DMS53 (cell line): ENCODE measurements around the gene NSUN6.
A peak's percentile ranks its signal among the peaks of the same experiment; 100 is the strongest.
"Not testable (repeated sequence)": the region's sequence is repeated elsewhere in the genome, so short reads cannot be mapped to it uniquely, and the experiment has no call there.

ENCODE experiments used
- DNase-seq: peaks from one replicate; lab custom pipeline; 2025; lab: John Stamatoyannopoulos, UW

The NSUN6 gene

DNA sequence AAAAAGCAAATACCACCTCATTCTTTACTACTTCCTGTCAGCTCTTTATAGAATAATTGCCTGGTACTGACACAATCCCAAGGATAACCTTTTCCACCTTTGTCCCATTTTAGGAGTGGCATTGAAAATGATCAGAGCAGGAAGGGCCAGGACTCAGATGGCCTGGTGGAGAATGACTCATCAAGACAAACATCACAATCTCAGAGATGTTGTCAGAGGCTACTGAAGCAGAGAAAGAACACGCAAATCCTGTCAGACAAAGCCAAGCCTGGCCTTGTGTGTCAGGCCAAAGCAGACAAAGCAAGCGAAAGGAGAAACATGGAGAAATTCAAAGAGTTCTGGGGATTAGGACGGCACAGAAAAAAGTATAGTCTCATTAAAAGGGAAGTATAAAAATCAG lies 40.9 kb downstream of the NSUN6 start:
- peak; percentile 99 for DNase-seq

DNA sequence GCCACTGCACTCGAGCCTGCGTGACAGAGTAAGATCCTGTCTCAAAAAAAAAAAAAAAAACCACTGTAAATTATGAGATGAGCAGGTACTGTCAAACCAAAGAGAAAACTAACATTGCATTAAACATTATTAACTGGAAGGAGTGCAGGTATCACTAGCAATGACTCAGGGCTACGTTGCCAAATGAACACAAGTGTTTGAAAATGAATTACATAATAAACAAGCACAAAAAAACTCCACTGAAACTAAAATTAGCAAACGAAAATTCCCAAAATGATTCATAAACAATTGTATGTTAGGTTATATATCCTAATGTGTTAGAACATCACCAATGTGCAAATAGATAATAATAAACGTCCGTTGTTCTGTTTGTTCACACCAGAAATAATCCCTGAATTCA lies 42.8 kb downstream of the NSUN6 start:
- peak; percentile 78 for DNase-seq

DNA sequence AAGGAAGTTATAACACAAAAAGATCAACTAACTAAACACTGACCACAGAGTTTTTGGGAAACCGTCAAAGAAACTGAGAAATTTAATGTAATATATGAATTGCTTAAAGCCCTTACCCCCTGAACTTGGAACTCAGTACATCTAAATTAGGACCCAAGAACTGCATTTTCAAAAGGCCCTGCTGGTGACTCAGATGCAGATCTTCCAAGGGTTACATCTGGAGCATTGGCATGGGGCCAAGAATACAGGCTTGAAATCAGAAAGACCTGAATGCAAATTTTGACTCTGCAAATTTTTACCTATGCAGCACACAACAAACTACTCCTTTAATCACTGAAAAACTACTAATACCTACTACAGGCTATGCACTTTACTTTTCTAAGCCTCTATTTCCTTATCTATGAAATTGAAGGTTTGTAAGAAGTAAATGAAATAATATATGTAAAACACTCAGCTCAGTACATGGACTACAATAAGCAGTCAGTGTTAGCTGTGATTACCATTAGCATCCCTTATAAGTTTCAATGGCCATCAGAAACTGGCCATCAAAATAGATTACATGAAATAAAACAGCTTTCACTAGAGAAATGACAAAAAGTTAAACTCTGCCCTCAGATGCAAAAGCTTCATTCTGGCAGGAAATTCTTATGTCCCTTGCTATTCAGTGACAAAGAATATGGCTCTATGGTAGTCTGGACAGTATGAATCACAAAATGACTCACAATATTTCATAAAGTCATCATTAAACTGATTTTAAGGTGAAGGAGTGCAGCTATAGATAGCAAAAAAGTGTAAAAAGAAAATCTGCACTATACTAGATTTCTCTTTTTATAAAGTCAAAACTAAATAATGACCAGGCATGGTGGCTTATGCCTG lies 43.6 kb downstream of the NSUN6 start:
- peak; percentile 90 for DNase-seq

DNA sequence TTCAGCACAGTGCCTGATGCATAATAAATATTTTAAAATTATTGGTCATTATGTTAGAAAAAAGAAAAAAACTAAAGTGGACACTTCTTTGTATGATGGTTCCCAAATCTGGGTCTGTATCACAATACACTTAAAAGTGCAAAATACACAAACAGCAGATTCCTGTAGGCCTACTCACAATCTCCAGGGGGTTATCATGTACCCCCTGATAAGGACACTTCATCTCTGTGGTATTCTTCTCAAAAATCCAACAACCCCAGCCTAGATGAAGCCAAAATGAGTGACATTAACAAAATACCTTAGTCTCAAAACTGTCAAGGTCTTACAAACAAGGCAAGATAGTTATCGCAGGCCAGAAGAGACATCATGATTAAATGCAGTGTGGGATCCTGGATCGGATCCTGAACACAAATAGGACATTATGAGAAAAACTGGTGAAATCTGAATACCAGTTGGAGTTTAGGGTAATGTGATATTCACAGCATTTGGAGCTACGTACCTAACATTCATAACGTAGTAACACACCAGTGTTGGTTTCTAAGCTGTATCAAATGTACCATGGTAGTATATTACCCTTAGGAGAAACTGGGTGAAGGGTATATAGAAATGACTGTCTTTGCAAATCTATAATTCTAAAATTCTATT lies 45.2 kb downstream of the NSUN6 start:
- no peak for DNase-seq

DNA sequence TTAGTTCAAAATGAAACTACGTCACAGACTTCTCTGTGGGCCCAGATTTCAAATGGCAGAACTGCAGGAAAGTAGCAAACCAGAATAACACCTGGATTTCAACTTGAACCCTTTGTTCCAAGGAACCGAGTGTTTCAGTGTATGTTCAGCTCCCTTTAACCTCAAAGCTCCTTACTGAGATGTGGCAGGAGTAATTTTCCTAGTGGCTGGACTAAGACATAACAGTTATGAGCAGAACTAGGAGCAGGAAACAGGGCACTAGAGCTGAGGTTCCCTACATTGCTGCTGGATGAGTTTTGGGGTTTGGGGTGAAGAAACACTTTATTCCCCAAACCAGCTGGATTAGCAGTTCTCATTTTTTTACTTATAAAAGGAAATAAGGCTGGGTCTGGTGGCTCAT lies 50.1 kb downstream of the NSUN6 start:
- DNase-seq = no peak

DNA sequence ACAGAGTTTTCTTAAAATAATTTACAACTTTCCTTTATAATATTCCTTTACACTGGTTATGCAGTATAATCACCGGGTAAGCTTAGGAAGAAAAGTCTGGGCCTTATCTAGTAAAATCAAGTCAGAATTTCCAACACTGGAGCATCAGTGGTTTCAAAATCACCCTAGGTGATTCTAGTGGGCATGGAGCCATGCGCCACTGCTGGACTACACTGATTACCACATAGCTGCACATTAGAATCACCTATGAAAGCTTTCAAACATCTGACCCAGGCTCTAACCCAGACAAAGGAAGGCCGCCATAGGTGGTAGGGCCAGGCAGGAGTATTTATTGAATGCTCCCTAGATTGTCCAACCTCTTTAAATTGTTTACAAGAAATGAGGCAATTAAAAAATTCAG lies 52.0 kb downstream of the NSUN6 start:
- no peak for DNase-seq

DNA sequence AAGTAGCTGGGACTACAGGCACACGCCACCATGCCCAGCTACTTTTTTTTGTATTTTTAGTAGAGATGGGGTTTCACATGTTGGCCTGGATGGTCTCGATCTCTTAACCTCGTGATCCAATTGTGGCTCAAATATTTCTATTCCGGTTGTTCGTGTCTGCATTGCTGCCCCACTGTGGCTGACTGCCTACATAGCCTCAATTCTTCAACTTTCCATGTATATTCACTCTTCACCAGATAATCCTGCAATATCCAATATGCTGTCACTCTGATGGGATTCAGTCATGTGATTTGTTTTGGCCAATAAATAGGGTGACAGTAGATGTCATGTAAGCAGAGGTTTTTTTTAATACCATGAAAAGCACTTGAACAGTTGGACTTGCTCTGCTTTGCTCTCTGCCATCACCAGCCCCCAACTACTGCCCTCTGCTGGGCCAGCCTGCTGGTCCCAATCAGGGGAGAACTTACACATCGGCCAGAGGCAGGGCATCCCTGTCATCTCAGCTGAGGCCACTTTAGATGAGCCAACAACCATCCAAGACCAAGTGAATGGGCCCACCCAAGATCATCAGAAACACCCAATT lies 56.7 kb downstream of the NSUN6 start:
- DNase-seq = peak; percentile 61

DNA sequence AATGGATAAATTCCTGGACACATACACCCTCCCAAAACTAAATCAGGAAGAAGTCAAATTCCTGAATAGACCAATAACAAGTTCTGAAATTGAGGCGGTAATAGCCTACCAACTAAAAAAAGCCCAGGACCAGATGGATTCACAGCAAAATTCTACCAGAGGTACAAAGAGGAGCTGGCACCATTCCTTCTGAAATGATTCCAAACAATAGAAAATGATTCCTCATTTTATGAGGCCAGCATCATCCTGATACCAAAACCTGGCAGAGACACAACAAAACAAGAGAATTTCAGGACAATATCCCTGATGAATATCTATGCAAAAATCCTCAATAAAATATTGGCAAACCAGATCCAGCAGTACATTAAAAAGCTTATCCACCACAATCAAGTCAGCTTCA lies 60.2 kb downstream of the NSUN6 start:
- DNase-seq = not testable (repeated sequence)

DNA sequence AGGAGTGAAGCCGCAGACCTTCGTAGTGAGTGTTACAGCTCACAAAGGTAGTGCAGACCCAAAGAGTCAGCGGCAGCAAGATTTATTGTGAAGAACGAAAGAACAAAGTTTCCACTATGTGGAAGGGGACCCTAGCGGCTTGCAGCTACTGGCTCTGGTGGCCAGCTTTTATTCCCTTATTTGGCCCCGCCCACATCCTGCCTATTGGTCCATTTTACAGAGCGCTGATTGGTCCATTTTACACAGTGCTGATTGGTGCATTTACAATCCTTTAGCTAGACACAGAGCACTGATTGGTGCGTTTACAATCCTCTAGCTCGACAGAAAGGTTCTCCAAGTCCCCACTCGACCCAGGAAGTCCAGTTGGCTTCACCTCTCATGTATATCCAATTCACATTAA lies 64.8 kb downstream of the NSUN6 start:
- DNase-seq = not testable (repeated sequence)

DNA sequence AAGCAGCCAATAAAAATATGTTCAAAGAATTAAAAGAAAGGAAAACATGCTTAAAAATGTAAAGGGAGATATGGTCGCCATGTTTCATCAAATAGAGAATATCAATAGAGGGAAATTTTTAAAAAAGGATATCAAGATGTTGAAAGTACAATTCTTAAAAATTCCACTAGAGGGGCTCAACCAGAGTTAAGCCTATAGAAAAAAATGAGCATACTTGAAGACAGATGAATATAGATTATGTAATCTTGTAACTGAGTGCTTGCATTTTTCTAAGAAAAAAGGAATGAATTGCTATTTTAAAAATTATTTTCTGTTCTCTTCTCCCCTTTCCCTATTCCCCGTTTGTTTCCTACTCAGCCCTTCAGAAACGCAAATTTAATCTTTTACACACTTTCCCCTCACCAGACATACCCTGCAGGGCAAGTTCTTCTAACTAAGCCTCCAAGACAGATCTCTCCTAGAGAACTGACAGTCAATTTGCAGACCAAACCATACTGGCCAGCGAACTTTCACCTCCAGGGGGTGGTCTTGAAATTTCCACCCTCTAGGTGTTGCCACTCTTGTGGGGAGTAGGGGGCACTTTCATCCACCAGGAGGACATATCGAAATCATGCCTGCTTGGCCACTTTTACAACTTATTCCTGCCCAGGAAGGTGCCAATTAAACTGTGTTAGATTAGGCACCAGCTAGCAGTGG lies 67.7 kb downstream of the NSUN6 start:
- peak; percentile 49 for DNase-seq

DNA sequence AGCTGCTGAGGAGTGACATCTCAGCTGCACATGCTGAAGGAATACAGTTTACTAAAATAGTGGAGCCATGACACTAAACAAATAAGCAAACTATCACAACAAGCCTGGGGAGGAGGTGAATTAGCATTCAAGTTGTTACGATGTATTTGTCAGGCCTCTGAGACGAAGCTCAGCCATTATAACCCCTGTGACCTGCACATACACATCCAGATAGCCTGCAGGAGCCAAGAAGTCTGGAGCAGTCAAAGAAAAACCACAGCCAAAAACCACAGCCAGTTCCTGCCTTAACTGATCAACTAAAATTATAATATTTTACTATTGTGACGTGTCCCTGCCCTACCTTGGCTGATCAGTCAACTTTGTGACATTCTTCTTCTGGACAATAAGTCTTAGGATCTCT lies 68.6 kb downstream of the NSUN6 start:
- DNase-seq = no peak

DNA sequence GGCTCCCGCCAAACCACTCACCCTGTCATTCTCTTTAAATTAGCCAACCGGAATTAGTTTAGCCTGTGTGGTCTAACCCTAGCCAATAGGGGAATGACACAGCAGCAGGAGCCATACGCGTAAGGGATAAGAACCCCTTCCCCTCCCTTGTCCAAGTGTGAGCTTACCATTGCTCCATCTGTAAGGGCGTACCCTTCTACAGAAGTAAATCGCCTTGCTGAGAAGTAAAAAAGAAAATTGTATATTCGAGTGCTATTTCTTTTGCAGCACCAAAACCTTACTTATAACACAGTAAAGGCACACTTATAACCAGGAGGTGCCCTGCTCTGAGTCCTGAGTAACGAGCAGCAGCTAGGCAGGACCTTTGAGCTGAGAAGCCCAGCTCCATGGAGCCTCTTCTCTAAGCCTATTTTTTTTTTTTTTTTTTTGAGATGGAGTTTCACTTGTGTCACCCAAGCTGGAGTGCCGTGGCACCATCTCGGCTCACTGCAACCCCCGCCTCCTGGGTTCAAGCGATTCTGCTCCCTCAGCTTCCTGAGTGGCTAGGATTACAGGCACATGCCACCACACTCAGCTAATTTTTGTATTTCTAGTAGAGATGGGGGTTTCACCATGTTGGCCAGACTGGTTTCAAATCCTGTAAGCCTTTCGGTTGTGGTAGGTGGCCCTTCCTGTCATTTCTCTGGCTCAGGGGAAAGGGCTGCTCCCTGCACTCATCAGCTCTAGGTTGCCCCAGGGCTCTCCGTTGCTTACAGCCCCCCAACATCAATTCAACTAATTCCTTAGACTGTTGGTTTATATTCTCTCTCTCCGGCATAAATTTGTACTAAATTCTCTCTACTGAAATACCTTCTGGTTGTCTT lies 73.3 kb downstream of the NSUN6 start:
- no peak for DNase-seq

DNA sequence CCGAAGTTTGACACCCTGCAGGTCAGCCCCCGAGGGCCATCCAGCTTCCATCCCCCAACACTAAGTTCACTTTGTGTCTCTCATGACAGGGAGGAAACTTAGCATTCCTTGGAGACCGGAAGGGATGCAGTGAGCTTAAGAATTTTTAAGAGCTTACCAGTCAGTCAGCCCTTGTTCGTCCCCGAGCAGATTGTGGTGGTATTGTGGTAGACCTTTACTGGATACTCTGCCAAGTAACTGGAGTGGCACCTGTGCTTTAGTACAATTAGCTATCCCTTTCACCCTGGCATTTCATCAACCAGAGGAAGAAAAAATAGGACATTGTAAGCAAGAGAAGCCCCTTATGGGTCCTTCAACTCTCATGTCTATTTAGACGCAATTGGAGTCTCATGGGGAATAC lies 74.8 kb downstream of the NSUN6 start:
- no peak for DNase-seq

DNA sequence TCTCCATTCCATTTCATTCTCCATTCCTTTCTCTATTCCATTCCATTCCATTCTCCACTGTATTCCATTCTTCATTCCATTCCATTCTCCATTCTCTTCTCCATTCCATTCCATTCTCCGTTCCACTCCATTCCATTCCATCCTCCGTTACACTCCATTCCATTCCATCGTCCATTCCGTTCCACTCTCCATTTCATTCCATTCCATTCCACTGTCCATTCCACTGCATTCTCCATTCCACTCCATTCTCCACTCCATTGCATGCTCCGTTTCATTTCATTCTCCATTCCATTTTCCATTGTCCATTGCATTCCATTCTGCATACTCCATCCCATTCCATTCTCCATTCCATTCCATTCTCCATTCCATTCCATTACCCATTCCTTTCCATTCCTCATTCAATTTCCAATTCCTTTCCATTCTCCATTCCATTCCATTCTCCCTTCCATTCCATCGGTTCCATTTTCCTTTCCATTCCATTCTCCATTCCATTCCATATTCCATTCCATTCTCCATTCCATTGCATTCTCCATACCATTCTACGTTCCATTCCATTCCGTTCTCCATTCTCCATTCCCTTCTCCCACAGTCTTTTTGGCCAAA lies 78.3 kb downstream of the NSUN6 start:
- no peak for DNase-seq

DNA sequence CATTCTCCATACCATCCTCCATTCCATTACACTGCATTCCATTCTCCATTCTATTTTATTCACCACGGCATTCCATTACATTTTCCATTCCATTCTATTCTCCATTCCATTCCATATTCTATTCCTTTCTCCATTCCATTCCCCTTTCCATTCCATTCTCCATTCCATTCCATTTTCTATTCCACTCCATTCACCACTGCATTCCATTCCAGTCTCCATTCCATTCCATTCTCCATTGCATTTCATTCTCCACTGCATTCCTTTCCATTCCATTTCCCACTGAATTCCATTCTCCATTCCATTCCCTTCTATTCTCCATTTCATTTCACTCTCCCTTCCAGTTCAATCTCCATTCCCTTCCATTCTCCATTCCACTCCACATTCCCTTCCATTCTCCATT lies 79.6 kb downstream of the NSUN6 start:
- DNase-seq = no peak

DNA sequence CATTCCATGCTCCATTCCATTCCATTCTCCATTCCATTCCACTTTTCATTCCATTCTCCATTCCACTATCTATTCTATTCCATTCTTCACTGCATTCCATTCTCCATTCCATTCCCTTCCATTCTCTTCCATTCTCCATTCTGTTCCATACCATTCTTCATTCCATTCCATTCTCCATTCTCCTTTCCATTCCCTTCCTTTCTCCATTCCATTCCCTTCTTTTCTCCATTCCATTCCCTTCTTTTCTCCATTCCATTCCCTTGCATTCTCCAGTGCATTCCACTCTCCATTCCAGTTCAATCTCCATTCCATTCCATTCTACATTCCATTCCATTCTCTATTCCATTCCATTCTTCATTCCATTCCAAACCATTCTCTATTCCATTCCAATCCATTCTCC lies 80.3 kb downstream of the NSUN6 start:
- DNase-seq = no peak

DNA sequence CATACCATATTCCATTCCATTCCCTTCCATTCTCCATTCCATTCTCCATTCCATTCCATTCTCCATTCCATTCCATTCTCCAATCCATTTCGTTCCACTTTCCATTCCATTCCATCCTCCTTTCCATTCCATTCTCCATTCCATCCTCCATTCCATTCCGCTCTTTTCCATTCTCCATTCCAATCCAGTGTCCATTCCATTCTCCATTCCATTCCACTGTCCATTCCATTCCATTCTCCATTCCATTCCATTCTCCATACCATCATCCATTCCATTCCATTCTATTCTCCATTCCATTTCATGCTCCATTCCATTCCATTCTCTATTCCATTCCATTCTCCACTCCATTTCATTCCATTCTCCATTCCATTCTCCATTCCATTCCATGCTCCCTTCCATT lies 81.0 kb downstream of the NSUN6 start:
- not testable (repeated sequence) for DNase-seq

DNA sequence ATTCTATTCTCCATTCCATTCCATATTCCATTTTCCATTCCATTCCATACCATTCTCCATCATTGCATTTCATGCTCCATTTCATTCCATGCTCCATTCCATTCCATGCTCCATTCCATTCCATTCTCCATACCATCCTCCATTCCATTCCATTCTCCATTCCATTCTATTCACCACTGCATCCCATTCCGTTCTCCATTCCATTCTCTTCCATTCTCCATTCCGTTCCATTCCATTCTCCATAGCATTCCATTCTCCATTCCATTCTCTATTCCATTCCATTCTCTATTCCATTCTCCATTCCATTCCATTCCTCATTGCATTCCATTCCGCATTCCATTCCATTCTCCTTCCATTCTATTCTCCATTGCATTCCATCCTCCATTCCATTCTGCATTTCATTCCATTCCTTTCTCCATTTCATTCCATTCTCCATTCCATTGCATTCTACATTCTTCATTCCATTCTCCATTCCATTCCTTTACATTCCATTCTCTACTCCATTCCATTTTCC lies 84.0 kb downstream of the NSUN6 start:
- DNase-seq = no peak

DNA sequence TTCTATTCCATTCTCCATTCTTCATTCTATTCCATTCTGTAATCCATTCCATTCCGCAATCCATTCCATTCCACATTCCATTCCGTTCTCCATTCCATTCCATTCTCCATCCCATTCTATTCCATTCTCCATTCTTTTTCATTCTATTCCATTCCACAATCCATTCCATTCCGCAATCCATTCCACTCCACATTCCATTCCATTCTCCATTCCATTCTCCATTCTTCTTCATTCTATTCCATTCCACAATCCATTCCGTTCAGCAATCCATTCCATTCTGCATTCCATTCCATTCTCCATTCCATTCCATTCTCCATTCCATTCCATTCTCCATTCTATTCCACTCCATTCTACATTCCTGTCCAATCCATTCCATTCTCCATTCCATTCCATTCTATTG lies 85.2 kb downstream of the NSUN6 start:
- peak; percentile 25 for DNase-seq

DNA sequence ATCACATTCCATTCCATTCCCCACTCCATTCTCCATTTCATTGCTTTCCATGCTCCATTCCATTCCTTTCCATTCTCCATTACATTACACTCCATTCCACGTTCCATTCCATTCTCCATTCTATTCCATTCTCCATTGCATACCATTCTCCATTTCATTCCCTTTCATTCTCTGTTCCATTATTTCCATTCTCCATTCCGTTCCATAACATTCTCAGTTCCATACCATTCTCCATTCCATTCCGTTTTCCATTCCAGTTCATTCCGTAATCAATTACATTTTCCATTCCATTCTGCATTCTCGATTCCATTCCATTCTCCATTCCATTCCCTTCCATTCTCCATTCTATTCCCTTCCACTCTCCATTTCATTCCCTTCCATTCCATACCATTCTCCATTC lies 86.4 kb downstream of the NSUN6 start:
- DNase-seq = peak; percentile 16
